K562 (cell line): ENCODE measurements around the gene TEX14. TPM values are rescaled to one million over a fixed set of nuclear protein-coding genes. Genes with fewer than 3 reads are reported as not detected.

Source experiments
- CBFA2T2 ChIP-seq: fragments of 450-650 bp; conservative IDR thresholded peaks from 2 replicates; pipeline ENCODE4 v1.6.1; 2017; ENCODE audit warnings: mild to moderate bottlenecking
- CXXC5 ChIP-seq: fragments of 250-450 bp; sonication (Bioruptor Pico); IDR thresholded peaks from 2 replicates; pipeline ENCODE4 v1.8.0; 2022; ENCODE audit warnings: inconsistent platforms, mild to moderate bottlenecking, moderate library complexity
- GTF2A2 ChIP-seq: IDR thresholded peaks from 2 replicates; pipeline ENCODE4 v1.6.1; 2016; ENCODE audit warnings: mild to moderate bottlenecking, missing genetic modification characterization, missing compliant biosample characterization
- NR1H2 ChIP-seq: sonication (generic); formaldehyde crosslinking; IDR thresholded peaks from 2 replicates; pipeline ENCODE4 v1.4.0; 2020; ENCODE audit warnings: mild to moderate bottlenecking, missing genetic modification reagents
- NRF1 ChIP-seq, 2 experiments: fragments of 450-650 bp; IDR thresholded peaks in 1 of 2; conservative IDR thresholded peaks in 1 of 2; 2 replicates each; pipeline ENCODE4 v1.6.1; 2014; ENCODE audit warnings: mild to moderate bottlenecking in 2 of 2
- POLR2AphosphoS2 ChIP-seq: IDR thresholded peaks from 2 replicates; pipeline ENCODE4 v1.6.1; 2012; ENCODE audit warnings: low read length, improper control_type of control experiment
- PPARD ChIP-seq: fragments of 250-450 bp; sonication (Bioruptor Pico); IDR thresholded peaks from 2 replicates; pipeline ENCODE4 v1.8.0; 2022; ENCODE audit warnings: inconsistent platforms, mild to moderate bottlenecking, moderate library complexity
- RBM34 ChIP-seq: fragments of 200-400 bp; formaldehyde crosslinking; IDR thresholded peaks from 2 replicates; pipeline ENCODE4 v1.6.1; 2018; ENCODE audit warnings: low read length, borderline replicate concordance; ENCODE audit not compliant: insufficient read depth
- RFX5 ChIP-seq: IDR thresholded peaks from 2 replicates; pipeline ENCODE4 v1.6.1; 2011; ENCODE audit warnings: low read depth, mild to moderate bottlenecking, improper control_type of control experiment, low read length
- RNF2 ChIP-seq: sonication (generic); IDR thresholded peaks from 2 replicates; pipeline ENCODE4 v1.6.1; 2016
- SNIP1 ChIP-seq: fragments of 450-650 bp; IDR thresholded peaks from 2 replicates; pipeline ENCODE4 v1.7.1; 2017; ENCODE audit warnings: low read depth, mild to moderate bottlenecking
- ZBTB17 ChIP-seq: fragments of 450-650 bp; formaldehyde crosslinking; IDR thresholded peaks from 2 replicates; pipeline ENCODE4 v1.4.0; 2020; ENCODE audit warnings: mild to moderate bottlenecking
- ZNF197 ChIP-seq: fragments of 200-800 bp; sonication (Bioruptor generic); IDR thresholded peaks from 2 replicates; pipeline ENCODE4 v1.6.1; 2016; ENCODE audit warnings: low read depth, missing genetic modification characterization, missing compliant biosample characterization
- ZNF507 ChIP-seq: conservative IDR thresholded peaks from 2 replicates; pipeline ENCODE4 v1.6.1; 2017; ENCODE audit warnings: missing genetic modification characterization, missing compliant biosample characterization
- ZSCAN32 ChIP-seq: fragments of 450-650 bp; formaldehyde crosslinking; IDR thresholded peaks from 2 replicates; pipeline ENCODE4 v1.4.0; 2020; ENCODE audit warnings: mild to moderate bottlenecking, moderate library complexity
- ZZZ3 ChIP-seq: fragments of 450-650 bp; IDR thresholded peaks from 2 replicates; pipeline ENCODE4 v1.6.1; 2016; ENCODE audit warnings: antibody characterized with exemption, mild to moderate bottlenecking, moderate library complexity
- polyA plus RNA-seq, 8 experiments: library from polyadenylated mRNA; depleted of rRNA in 4 of 8; stranded (reverse) in 5 of 8; unstranded in 3 of 8; fragments of >200 nt; fragmentation: Nextera tagmentation in 2 of 8; fragmentation: Illumina TruSeq in 1 of 8; extraction: Ambion mirVana in 2 of 8; extraction: Trizol in 1 of 8; gene quantifications; 2 replicates each; pipeline versions ENCODE4 v1.2.1 to v1.2.3, GENCODE V29; 2011 to 2014; ENCODE audit warnings: inconsistent platforms in 1 of 8, missing spikeins in 1 of 8
- total RNA-seq, 7 experiments: library from RNA; depleted of rRNA in 6 of 7; stranded (reverse); fragments of >200 nt in 6 of 7; fragmentation: Illumina TruSeq in 2 of 7; extraction: Trizol in 2 of 7; gene quantifications; 2 replicates each; pipeline versions ENCODE4 v1.2.1 to v1.2.3, GENCODE V29; 2011 to 2021; ENCODE audit warnings: low replicate concordance in 1 of 7
- TF ChIP-seq, protein P1 (sequence below): fragments of 250-450 bp; sonication (Bioruptor Pico); IDR thresholded peaks from 2 replicates; pipeline ENCODE4 v1.8.0; 2022; ENCODE audit warnings: moderate library complexity, mild to moderate bottlenecking, inconsistent platforms
- TF ChIP-seq, protein P2 (sequence below): fragments of 200-800 bp; sonication (Bioruptor generic); IDR thresholded peaks from 2 replicates; pipeline ENCODE4 v1.6.1; 2016; ENCODE audit warnings: missing genetic modification characterization, missing compliant biosample characterization
- TF ChIP-seq, protein P3 (sequence below): fragments of 450-650 bp; IDR thresholded peaks from 2 replicates; pipeline ENCODE4 v1.6.1; 2016; ENCODE audit warnings: missing biosample characterization, missing genetic modification characterization
- TF ChIP-seq, protein P4 (sequence below): fragments of 450-650 bp; conservative IDR thresholded peaks from 2 replicates; pipeline ENCODE4 v1.6.1; 2016; ENCODE audit warnings: missing genetic modification characterization, low read depth, mild to moderate bottlenecking, control low read depth, missing compliant biosample characterization

The TEX14 gene
- total and polyA plus RNA-seq, 9 of the 15 experiments (the other 6 are each of a cell fraction or from before 2014, with no cell fraction given), result 0.05 to 0.12 (median 0.09) TPM; not detected in 1

DNA sequence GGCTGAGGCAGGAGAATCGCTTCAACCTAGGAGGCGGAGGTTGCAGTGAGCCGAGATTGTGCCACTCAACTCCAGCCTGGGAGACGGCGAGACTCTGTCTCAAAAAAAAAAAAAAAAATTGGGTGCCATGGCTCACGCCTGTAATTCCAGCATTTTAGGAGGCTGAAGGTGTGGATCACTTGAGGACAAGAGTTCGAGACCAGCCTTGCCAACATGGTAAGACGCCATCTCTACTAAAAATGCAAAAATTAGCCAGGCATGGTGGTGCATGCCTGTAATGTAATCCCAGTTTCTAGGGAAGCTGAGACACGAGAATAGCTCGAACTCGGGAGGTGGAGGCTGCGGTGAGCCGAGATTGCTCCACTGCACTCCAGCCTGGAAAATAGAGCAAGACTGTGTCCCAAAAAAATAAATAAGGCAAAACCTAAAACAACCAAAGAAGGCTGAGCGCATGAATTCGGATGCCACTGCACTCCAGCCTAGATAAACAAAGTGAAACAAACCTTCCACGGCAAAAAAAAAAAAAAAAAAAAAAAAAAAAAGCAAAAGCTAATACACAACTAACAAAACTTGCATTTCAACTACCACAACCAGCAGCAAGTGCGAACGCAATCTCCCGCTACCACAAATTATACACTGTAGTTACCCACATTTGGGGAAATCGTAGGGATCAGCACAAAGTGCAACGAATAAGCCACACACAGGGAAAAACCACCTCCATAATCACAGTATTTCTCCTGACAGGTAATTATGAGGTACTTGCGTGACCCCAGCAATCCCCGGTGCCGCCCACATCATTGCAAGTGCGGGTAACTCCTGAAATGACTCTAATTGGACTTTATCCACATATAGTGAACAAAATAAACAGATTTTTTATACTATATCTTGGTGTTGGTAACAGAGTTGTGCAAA, 25.6 kb downstream of the TEX14 start (continued):
- TF ChIP-seq ZNF507 (tag) (no peak), RBM34 (no peak), CXXC5 (CRISPR knock-in tag) (no peak), SNIP1 (no peak), GTF2A2 (tag) (peak; percentile 85), NRF1 (conservative IDR thresholded peaks at IDR 0.05 in 1 of 2, IDR thresholded peaks at IDR 0.05 in 1 of 2) (no peak), PPARD (CRISPR knock-in tag) (no peak), RNF2 (peak; percentile 68), RFX5 (no peak), ZZZ3 (no peak), CBFA2T2 (no peak), ZSCAN32 (CRISPR knock-in tag) (no peak), POLR2AphosphoS2 (0 out of 2 replicates have a peak, but pooled peaks have one; percentile 41), ZBTB17 (CRISPR knock-in tag) (no peak), NR1H2 (CRISPR knock-in tag) (no peak), ZNF197 (no peak)
- TF ChIP-seq, protein P1, sequence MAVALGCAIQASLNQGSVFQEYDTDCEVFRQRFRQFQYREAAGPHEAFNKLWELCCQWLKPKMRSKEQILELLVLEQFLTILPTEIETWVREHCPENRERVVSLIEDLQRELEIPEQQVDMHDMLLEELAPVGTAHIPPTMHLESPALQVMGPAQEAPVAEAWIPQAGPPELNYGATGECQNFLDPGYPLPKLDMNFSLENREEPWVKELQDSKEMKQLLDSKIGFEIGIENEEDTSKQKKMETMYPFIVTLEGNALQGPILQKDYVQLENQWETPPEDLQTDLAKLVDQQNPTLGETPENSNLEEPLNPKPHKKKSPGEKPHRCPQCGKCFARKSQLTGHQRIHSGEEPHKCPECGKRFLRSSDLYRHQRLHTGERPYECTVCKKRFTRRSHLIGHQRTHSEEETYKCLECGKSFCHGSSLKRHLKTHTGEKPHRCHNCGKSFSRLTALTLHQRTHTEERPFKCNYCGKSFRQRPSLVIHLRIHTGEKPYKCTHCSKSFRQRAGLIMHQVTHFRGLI, result no peak
- TF ChIP-seq, protein P2, sequence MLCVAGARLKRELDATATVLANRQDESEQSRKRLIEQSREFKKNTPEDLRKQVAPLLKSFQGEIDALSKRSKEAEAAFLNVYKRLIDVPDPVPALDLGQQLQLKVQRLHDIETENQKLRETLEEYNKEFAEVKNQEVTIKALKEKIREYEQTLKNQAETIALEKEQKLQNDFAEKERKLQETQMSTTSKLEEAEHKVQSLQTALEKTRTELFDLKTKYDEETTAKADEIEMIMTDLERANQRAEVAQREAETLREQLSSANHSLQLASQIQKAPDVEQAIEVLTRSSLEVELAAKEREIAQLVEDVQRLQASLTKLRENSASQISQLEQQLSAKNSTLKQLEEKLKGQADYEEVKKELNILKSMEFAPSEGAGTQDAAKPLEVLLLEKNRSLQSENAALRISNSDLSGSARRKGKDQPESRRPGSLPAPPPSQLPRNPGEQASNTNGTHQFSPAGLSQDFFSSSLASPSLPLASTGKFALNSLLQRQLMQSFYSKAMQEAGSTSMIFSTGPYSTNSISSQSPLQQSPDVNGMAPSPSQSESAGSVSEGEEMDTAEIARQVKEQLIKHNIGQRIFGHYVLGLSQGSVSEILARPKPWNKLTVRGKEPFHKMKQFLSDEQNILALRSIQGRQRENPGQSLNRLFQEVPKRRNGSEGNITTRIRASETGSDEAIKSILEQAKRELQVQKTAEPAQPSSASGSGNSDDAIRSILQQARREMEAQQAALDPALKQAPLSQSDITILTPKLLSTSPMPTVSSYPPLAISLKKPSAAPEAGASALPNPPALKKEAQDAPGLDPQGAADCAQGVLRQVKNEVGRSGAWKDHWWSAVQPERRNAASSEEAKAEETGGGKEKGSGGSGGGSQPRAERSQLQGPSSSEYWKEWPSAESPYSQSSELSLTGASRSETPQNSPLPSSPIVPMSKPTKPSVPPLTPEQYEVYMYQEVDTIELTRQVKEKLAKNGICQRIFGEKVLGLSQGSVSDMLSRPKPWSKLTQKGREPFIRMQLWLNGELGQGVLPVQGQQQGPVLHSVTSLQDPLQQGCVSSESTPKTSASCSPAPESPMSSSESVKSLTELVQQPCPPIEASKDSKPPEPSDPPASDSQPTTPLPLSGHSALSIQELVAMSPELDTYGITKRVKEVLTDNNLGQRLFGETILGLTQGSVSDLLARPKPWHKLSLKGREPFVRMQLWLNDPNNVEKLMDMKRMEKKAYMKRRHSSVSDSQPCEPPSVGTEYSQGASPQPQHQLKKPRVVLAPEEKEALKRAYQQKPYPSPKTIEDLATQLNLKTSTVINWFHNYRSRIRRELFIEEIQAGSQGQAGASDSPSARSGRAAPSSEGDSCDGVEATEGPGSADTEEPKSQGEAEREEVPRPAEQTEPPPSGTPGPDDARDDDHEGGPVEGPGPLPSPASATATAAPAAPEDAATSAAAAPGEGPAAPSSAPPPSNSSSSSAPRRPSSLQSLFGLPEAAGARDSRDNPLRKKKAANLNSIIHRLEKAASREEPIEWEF, result no peak
- TF ChIP-seq, protein P3, sequence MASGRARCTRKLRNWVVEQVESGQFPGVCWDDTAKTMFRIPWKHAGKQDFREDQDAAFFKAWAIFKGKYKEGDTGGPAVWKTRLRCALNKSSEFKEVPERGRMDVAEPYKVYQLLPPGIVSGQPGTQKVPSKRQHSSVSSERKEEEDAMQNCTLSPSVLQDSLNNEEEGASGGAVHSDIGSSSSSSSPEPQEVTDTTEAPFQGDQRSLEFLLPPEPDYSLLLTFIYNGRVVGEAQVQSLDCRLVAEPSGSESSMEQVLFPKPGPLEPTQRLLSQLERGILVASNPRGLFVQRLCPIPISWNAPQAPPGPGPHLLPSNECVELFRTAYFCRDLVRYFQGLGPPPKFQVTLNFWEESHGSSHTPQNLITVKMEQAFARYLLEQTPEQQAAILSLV (tag), result no peak
- TF ChIP-seq, protein P4, sequence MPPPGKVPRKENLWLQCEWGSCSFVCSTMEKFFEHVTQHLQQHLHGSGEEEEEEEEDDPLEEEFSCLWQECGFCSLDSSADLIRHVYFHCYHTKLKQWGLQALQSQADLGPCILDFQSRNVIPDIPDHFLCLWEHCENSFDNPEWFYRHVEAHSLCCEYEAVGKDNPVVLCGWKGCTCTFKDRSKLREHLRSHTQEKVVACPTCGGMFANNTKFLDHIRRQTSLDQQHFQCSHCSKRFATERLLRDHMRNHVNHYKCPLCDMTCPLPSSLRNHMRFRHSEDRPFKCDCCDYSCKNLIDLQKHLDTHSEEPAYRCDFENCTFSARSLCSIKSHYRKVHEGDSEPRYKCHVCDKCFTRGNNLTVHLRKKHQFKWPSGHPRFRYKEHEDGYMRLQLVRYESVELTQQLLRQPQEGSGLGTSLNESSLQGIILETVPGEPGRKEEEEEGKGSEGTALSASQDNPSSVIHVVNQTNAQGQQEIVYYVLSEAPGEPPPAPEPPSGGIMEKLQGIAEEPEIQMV, result no peak
